GM12801 (cell line): ENCODE results near the gene MAN2B2.

ENCODE experiments used
- CTCF ChIP-seq: IDR thresholded peaks from one replicate; pipeline ENCODE4 v1.5.1; 2011; ENCODE audit warnings: control low read depth; ENCODE audit not compliant: insufficient read length; ENCODE audit errors: extremely low read depth

Gene MAN2B2

DNA sequence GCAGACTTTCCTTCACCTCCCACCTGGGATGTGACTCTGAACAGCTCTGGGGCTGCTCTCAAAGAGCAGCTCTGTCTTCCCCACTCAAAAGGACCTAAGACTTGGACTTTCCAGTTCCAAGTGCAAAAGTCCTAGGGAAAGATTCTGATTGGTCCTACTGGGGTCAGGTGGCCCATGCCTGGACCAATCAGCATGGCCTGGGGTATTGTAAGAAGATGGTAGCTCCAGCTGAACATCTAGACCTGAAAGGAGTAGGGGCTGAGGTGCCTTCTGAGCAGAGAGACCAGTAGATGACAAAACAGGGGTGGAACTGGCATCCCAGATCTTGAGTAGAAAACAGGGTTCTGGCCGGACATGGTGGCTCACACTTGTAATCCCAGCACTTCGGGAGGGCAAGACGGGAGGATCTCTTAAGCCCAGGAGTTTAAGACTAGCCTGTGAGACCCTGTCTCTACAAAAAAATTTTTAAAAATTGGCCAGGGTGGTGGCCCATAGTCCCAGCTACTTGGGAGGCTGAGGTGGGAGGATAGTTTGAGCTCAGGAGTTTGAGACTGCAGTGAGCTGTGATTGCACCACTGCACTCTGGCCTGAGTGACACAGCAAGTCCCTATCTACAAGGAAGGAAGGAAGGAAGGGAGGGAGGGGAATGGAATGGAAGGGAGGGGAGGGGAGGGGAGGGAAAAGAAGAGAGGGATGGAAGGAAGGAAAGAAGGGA lies 38.1 kb downstream of the MAN2B2 start:
- TF ChIP-seq CTCF: no peak

- TF ChIP-seq CTCF: no peak
Observed at GRCh38 chr4:6613676-6614651, 39.0 kb downstream of the MAN2B2 start.

GRCh38 chr4:6614701-6615230 lies 39.8 kb downstream of the MAN2B2 start:
- TF ChIP-seq CTCF: no peak

GRCh38 chr4:6616087-6616995 lies 41.4 kb downstream of the MAN2B2 start:
- TF ChIP-seq CTCF: no peak

DNA sequence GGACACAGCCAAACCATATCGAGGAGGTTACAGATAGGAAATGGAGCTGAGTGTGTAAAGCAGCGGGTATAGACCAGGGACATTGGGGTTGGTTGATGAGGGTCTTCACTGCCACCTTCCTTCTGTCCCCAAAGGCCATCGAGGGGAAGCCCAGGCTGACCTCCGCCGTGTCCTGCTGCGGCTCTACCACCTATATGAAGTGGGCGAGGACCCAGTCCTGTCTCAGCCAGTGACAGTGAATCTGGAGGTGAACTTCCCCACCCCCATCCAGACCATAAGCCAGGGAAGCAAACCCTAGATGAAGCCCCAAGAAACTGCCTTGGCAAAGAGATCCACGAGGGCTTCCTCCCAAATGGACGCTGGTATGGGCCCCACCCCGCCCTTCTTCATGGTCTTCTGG lies 42.3 kb downstream of the MAN2B2 start:
- TF ChIP-seq CTCF: no peak

DNA sequence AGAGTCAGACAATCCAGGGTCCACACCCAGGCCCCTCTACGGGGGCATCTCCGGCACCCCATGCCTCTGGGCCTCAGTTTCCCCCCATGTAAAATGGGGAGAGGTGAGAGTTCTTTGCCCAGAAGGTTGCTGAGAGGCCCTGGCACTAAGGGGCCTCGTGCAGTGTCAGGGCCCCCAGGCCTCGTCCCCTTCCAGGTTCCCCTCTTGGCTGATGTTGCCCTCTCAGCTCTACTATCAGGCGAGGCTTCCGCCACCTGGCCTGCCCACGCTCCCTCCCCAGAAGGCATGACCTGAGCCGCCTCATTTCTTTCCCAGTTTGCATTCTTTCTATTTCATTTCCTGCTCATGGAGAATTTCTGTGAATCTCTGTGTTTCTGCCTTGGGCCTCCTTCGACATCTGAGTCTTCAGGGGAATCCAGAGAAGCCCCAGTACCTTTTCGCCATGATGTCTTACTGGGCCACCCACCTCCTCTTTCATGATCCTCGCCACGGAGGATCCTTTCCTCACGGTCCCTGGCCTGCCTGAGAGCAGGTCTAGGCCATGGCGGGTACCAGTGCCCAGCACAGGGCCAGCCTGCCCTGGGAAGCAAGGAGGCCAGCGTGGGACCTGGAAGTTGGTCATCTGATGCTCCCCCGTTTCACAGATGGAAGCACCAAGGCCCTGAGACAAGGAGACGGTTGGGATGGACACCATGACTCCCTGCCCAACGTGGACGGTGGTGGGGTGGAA lies 43.6 kb downstream of the MAN2B2 start:
- TF ChIP-seq CTCF: no peak
